Osteoblast (primary cell): Measurements from ENCODE around the gene ASPSCR1. TPM values are rescaled to one million over a fixed set of nuclear protein-coding genes. Genes with fewer than 3 reads are reported as not detected.

Experiments used
- DNase-seq: peaks from one replicate; pipeline ENCODE4 v3.0.0; 2011; ENCODE audit warnings: low spot score, mixed read lengths; ENCODE audit not compliant: insufficient read length; ENCODE audit errors: missing footprints
- H2AFZ ChIP-seq: 2 replicates; pipeline ENCODE4 v1.6.0; 2011; ENCODE audit warnings: mild to moderate bottlenecking, low read length
- H3K27ac ChIP-seq: 2 replicates; pipeline ENCODE4 v1.5.1; 2011; ENCODE audit warnings: mild to moderate bottlenecking, low read depth, low read length, moderate library complexity
- H3K27me3 ChIP-seq: 2 replicates; pipeline ENCODE4 v1.6.0; 2012; ENCODE audit warnings: mild to moderate bottlenecking, control low read depth, inconsistent platforms, low read length, moderate library complexity; ENCODE audit not compliant: insufficient read depth
- H3K36me3 ChIP-seq: 2 replicates; pipeline ENCODE4 v1.5.1; 2011; ENCODE audit warnings: mild to moderate bottlenecking, low read length, control low read depth, moderate library complexity; ENCODE audit not compliant: insufficient read depth
- H3K4me1 ChIP-seq: 2 replicates; pipeline ENCODE4 v1.5.1; 2011; ENCODE audit warnings: mild to moderate bottlenecking, low read length, control low read depth, moderate library complexity; ENCODE audit not compliant: insufficient read depth
- H3K4me2 ChIP-seq: 2 replicates; pipeline ENCODE4 v1.6.0; 2011; ENCODE audit warnings: mild to moderate bottlenecking, low read length; ENCODE audit not compliant: insufficient read depth
- H3K4me3 ChIP-seq: fragments of 200-600 bp; sonication (generic); 3 replicates; pipeline ENCODE4 v1.5.1; 2012; ENCODE audit warnings: mild to moderate bottlenecking, low read length, inconsistent platforms; ENCODE audit not compliant: insufficient read depth
- H3K79me2 ChIP-seq: 2 replicates; pipeline ENCODE4 v1.6.0; 2012; ENCODE audit warnings: mild to moderate bottlenecking, low read length, control low read depth, inconsistent platforms; ENCODE audit not compliant: insufficient read depth
- H3K9me3 ChIP-seq: 2 replicates; pipeline ENCODE4 v1.5.1; 2011; ENCODE audit warnings: low read depth, low read length, control low read depth
- H4K20me1 ChIP-seq: 2 replicates; pipeline ENCODE4 v1.6.0; 2012; ENCODE audit warnings: mild to moderate bottlenecking, low read length, control low read depth; ENCODE audit not compliant: insufficient read depth
- CTCF ChIP-seq: IDR thresholded peaks from 2 replicates; pipeline ENCODE4 v1.5.1; 2011; ENCODE audit warnings: mild to moderate bottlenecking, low read depth, low read length, moderate library complexity; ENCODE audit errors: extremely low read depth
- total RNA-seq: library from RNA; depleted of rRNA; stranded (reverse); fragments of >200 nt; gene quantifications from 2 replicates; pipeline ENCODE4 v1.2.3, GENCODE V29; 2012

ASPSCR1 gene
- total RNA-seq, 1 donor = 35.8 TPM

- no peak for DNase-seq
- Histone ChIP-seq H3K4me2 (no peak overlapping the region), H3K4me1 (peaks cover 11% of the 10 kb centered on the region), H3K4me3 (no peak overlapping the region), H3K36me3 (peaks cover 8% of the 10 kb centered on the region), H2AFZ (no peak overlapping the region), H4K20me1 (peaks cover 5% of the 10 kb centered on the region), H3K27me3 (no peaks in the 10 kb centered on the region), H3K79me2 (peaks cover 5% of the 10 kb centered on the region), H3K9me3 (no peaks in the 10 kb centered on the region), H3K27ac (no peak overlapping the region)
- TF ChIP-seq CTCF = no peak
Observed at GRCh38 chr17:81998691-81999438, 21.4 kb downstream of the ASPSCR1 start.

GRCh38 chr17:81999587-81999975 is 22.2 kb downstream of the ASPSCR1 start:
- Histone ChIP-seq H3K4me1 (peaks cover 18% of the 10 kb centered on the region), H2AFZ (no peak overlapping the region), H3K4me2 (no peak overlapping the region), H3K4me3 (no peak overlapping the region), H3K36me3 (peaks cover 8% of the 10 kb centered on the region), H3K9me3 (no peaks in the 10 kb centered on the region), H3K27me3 (no peaks in the 10 kb centered on the region), H4K20me1 (peaks cover 2% of the 10 kb centered on the region), H3K79me2 (peaks cover 3% of the 10 kb centered on the region), H3K27ac (no peak overlapping the region)
- no peak for TF ChIP-seq CTCF
- no peak for DNase-seq

- H3K4me3 ChIP-seq = no peak overlapping the region
- peaks cover 3% of the 10 kb centered on the region for H3K79me2 ChIP-seq
Observed at GRCh38 chr17:81999976-82000802, 22.8 kb downstream of the ASPSCR1 start.

More at GRCh38 chr17:81999976-82000802, 22.8 kb downstream of the ASPSCR1 start:
- DNase-seq = no peak
- Histone ChIP-seq H3K4me2 (no peak overlapping the region), H4K20me1 (peaks cover 2% of the 10 kb centered on the region), H3K27me3 (no peaks in the 10 kb centered on the region), H3K9me3 (no peaks in the 10 kb centered on the region), H3K27ac (no peak overlapping the region), H2AFZ (no peak overlapping the region), H3K36me3 (peaks cover 8% of the 10 kb centered on the region), H3K4me1 (peaks cover 19% of the 10 kb centered on the region)
- no peak for TF ChIP-seq CTCF
